Testis (tissue), 3 donors: ENCODE data around the gene NLGN4X. TPM values are rescaled to one million over a fixed set of nuclear protein-coding genes. Genes with fewer than 3 reads are reported as not detected.

Source experiments
- DNase-seq: peaks from one replicate; pipeline ENCODE4 v3.0.0-alpha.2; 2019
- H3K27ac ChIP-seq, 2 donors: fragments of 200-600 bp; sonication (generic); one replicate each; pipeline ENCODE4 v1.5.1; 2019
- H3K27me3 ChIP-seq: fragments of 200-600 bp; sonication (generic); one replicate; pipeline ENCODE4 v1.5.1; 2019
- H3K36me3 ChIP-seq: fragments of 200-600 bp; sonication (generic); one replicate; pipeline ENCODE4 v1.5.1; 2017; ENCODE audit warnings: low read depth; ENCODE audit errors: missing control alignments
- H3K4me1 ChIP-seq: fragments of 200-600 bp; sonication (generic); one replicate; pipeline ENCODE4 v1.5.1; 2019
- H3K4me3 ChIP-seq, 2 donors: fragments of 200-600 bp; sonication (generic); one replicate each; pipeline ENCODE4 v1.5.1; 2017 to 2019
- H3K9me3 ChIP-seq: fragments of 200-600 bp; sonication (generic); one replicate; pipeline ENCODE4 v1.5.1; 2017
- CTCF ChIP-seq, 3 experiments: fragments of 450-650 bp in 2 of 3; fragments of 200-600 bp in 1 of 3; sonication (generic) in 1 of 3; IDR thresholded peaks; one replicate each; pipeline ENCODE4 v1.5.1; 2016 to 2019; ENCODE audit warnings: antibody characterized with exemption in 3 of 3, mild to moderate bottlenecking in 2 of 3, moderate library complexity in 1 of 3
- POLR2A ChIP-seq: fragments of 450-650 bp; IDR thresholded peaks from one replicate; pipeline ENCODE4 v1.6.1; 2017; ENCODE audit warnings: antibody characterized with exemption, mild to moderate bottlenecking, moderate library complexity
- WGBS, 2 donors: methylation state at CpG; one replicate each; pipeline ENCODE4 v1.1.5; 2018; 5-methylcytosine and 5-hydroxymethylcytosine counted together
- intact Hi-C: fragments of 100-400 bp; cut with DNase I; formaldehyde crosslinking; loops from one replicate; pipeline ENCODE4 v1.15.1; 2023; ENCODE audit warnings: low total_unique reads
- polyA plus RNA-seq: library from polyadenylated mRNA; stranded (reverse); fragments of 350-450 nt; fragmentation: Illumina TruSeq; extraction: RNeasy Lipid Tissue Mini Kit (QIAGEN cat#74804); gene quantifications from one replicate; pipeline ENCODE4 v1.2.3, GENCODE V29; 2014; ENCODE audit warnings: low read depth, low replicate concordance; ENCODE audit not compliant: insufficient read depth
- total RNA-seq, 2 donors: library from RNA; depleted of rRNA; stranded (reverse); fragments of >200 nt; gene quantifications; one replicate each; pipeline ENCODE4 v1.2.3, GENCODE V29; 2016

Gene NLGN4X
- total and polyA plus RNA-seq, 3 donors from 2014 or later = 3.6 to 15.9 (median 10.4) TPM

GRCh38 chrX:6134255-6134654, 94.4 kb downstream of the NLGN4X start:
- intact Hi-C loops = no loop called here
- Histone ChIP-seq H3K4me1 (no peaks in the 10 kb centered on the region), H3K27me3 (no peaks in the 10 kb centered on the region), H3K27ac (no peak overlapping the region), H3K4me3 (no peak overlapping the region), H3K36me3 (no peaks in the 10 kb centered on the region), H3K9me3 (no peaks in the 10 kb centered on the region)
- DNase-seq = no peak
- TF ChIP-seq POLR2A = no peak
- no peak for TF ChIP-seq CTCF (IDR thresholded peaks at IDR 0.05)
- 100% methylated on average over 1 to 2 of the region's 2 CpGs for WGBS, 2 donors

GRCh38 chrX:6132970-6133369, 95.7 kb downstream of the NLGN4X start:
- WGBS, 2 donors = 98 to 99% methylated on average over 5 of the region's 5 CpGs
- TF ChIP-seq POLR2A (no peak), CTCF (IDR thresholded peaks at IDR 0.05) (no peak)
- Histone ChIP-seq H3K27ac (no peak overlapping the region), H3K27me3 (no peaks in the 10 kb centered on the region), H3K4me1 (no peaks in the 10 kb centered on the region), H3K36me3 (no peaks in the 10 kb centered on the region), H3K9me3 (no peaks in the 10 kb centered on the region), H3K4me3 (no peak overlapping the region)
- no peak for DNase-seq
- intact Hi-C loops = no loop called here

GRCh38 chrX:6131287-6131686, 97.4 kb downstream of the NLGN4X start:
- Histone ChIP-seq H3K9me3 (no peaks in the 10 kb centered on the region), H3K27me3 (no peaks in the 10 kb centered on the region), H3K4me3 (no peak overlapping the region), H3K36me3 (no peaks in the 10 kb centered on the region), H3K27ac (no peak overlapping the region), H3K4me1 (no peaks in the 10 kb centered on the region)
- no peak for DNase-seq
- intact Hi-C loops = no loop called here
- TF ChIP-seq CTCF (IDR thresholded peaks at IDR 0.05) (no peak), POLR2A (no peak)

GRCh38 chrX:6129195-6129594, 99.5 kb downstream of the NLGN4X start:
- intact Hi-C loops = no loop called here
- no peak for DNase-seq

More at GRCh38 chrX:6129195-6129594, 99.5 kb downstream of the NLGN4X start:
- H3K4me1 ChIP-seq = no peaks in the 10 kb centered on the region
- no peaks in the 10 kb centered on the region for H3K27me3 ChIP-seq
- no peaks in the 10 kb centered on the region for H3K36me3 ChIP-seq
- no peak overlapping the region for H3K4me3 ChIP-seq
- TF ChIP-seq CTCF (IDR thresholded peaks at IDR 0.05) (no peak), POLR2A (no peak)
- no peaks in the 10 kb centered on the region for H3K9me3 ChIP-seq
- no peak overlapping the region for H3K27ac ChIP-seq
